ENCODE data around the gene ABCC10. TPM values are rescaled to one million over a fixed set of nuclear protein-coding genes. Genes with fewer than 3 reads are reported as not detected.
"Not testable (repeated sequence)": the region's sequence is repeated elsewhere in the genome, so short reads cannot be mapped to it uniquely, and the experiment has no call there.

The ABCC10 gene
- total and polyA plus RNA-seq, 7 donors = 2.4 to 25.0 (median 12.2) TPM

- TF ChIP-seq EP300 (IDR thresholded peaks at IDR 0.05) (no peak), POLR2AphosphoS5 (IDR thresholded peaks at IDR 0.05) (no peak), POLR2A (IDR thresholded peaks at IDR 0.05) (no peak)
- WGBS, 2 donors = 63 to 65% methylated on average over 5 of the region's 5 CpGs
- Histone ChIP-seq H3K36me3 (no peaks in the 10 kb centered on the region), H3K9me3 (no peaks in the 10 kb centered on the region), H3K4me1 (no peaks in the 10 kb centered on the region), H3K27ac (no peak overlapping the region), H3K27me3 (no peaks in the 10 kb centered on the region), H3K4me3 (no peak overlapping the region)
- intact Hi-C loops (cut with DNase I) = loop anchor here (10.0 kb wide), 1 partner anchor 155 kb away; no protein-coding TSS in a partner anchor
- no peak for DNase-seq
Measured at GRCh38 chr6:43420012-43420709, 7.2 kb upstream of the ABCC10 start.

- no peak for DNase-seq
- H3K36me3 ChIP-seq = no peaks in the 10 kb centered on the region
- no peak overlapping the region for H3K27ac ChIP-seq
- no peak overlapping the region for H3K4me3 ChIP-seq
- H3K4me1 ChIP-seq = peaks cover 0 to under 1% (median 0%) of the 10 kb centered on the region in 4 donors
- TF ChIP-seq POLR2A (IDR thresholded peaks at IDR 0.05) = no peak
- no peak for TF ChIP-seq CTCF (IDR thresholded peaks at IDR 0.05)
- TF ChIP-seq EP300 (IDR thresholded peaks at IDR 0.05) = no peak
- intact Hi-C loops (cut with DNase I) = loop anchor here (10.0 kb wide), 1 partner anchor 157 kb away; no protein-coding TSS in a partner anchor
- WGBS, 2 donors = 48 to 75% methylated on average over 3 of the region's 3 CpGs
- H3K9me3 ChIP-seq = no peaks in the 10 kb centered on the region
- H3K27me3 ChIP-seq = no peaks in the 10 kb centered on the region
Measured at GRCh38 chr6:43421831-43422230, 5.5 kb upstream of the ABCC10 start.

- peaks cover 0 to 20% (median 17%) of the 10 kb centered on the region in 4 donors for H3K4me1 ChIP-seq
- not testable (repeated sequence) for H3K27me3 ChIP-seq, DNase-seq, H3K4me3 ChIP-seq, H3K27ac ChIP-seq, H3K9me3 ChIP-seq, H3K36me3 ChIP-seq
- WGBS, 2 donors = 97% methylated on average over 33 of the region's 33 CpGs
- intact Hi-C loops (cut with DNase I) = loop anchor here (10.0 kb wide), 1 partner anchor 160 kb away; no protein-coding TSS in a partner anchor
Measured at GRCh38 chr6:43425083-43425482, 2.3 kb upstream of the ABCC10 start.

- Histone ChIP-seq H3K4me3 (peak overlapping the region; percentile 67 to 88 (median 78)), H3K4me1 (peaks cover 0 to 20% (median 17%) of the 10 kb centered on the region in 4 donors), H3K36me3 (peaks cover 0 to 9% (median 0%) of the 10 kb centered on the region in 4 donors), H3K27me3 (no peaks in the 10 kb centered on the region), H3K9me3 (no peaks in the 10 kb centered on the region), H3K27ac (peak overlapping the region; percentile 85 to 93 (median 90))
- no peak for DNase-seq
- intact Hi-C loops (cut with DNase I) = loop anchor here (1.0 to 10.0 kb wide), 2 partner anchors 58 to 162 kb away; partner anchors contain the start of gene ZNF318
- 42 to 44% methylated on average over 23 of the region's 23 CpGs for WGBS, 2 donors
- TF ChIP-seq POLR2AphosphoS5 (IDR thresholded peaks at IDR 0.05) (peak in 1 of 4 donors; percentile 67), CTCF (IDR thresholded peaks at IDR 0.05) (no peak)
Measured at GRCh38 chr6:43426928-43427405, 374 bp upstream of the ABCC10 start.

- Histone ChIP-seq H3K36me3 (peaks cover 0 to 21% (median 0%) of the 10 kb centered on the region in 4 donors), H3K4me1 (peaks cover 0 to 20% (median 17%) of the 10 kb centered on the region in 4 donors), H3K27me3 (no peaks in the 10 kb centered on the region), H3K4me3 (peak overlapping the region; percentile 67 to 88 (median 78)), H3K27ac (peak overlapping the region; percentile 85 to 93 (median 90)), H3K9me3 (no peaks in the 10 kb centered on the region)
- no peak for DNase-seq
- WGBS, 2 donors = 11 to 17% methylated on average over 12 of the region's 12 CpGs
- intact Hi-C loops (cut with DNase I) = loop anchor here (2.0 to 10.0 kb wide), 2 partner anchors 49 to 163 kb away; partner anchors contain the start of gene TJAP1
- no peak for TF ChIP-seq POLR2AphosphoS5 (IDR thresholded peaks at IDR 0.05)
- no peak for TF ChIP-seq EP300 (IDR thresholded peaks at IDR 0.05)
- no peak for TF ChIP-seq CTCF (IDR thresholded peaks at IDR 0.05)
- TF ChIP-seq POLR2A (IDR thresholded peaks at IDR 0.05) = no peak
Measured at GRCh38 chr6:43428112-43428570, 800 bp downstream of the ABCC10 start.
